Neural progenitor cell (in vitro differentiated cells): ENCODE measurements around the gene STRADA. TPM values are rescaled to one million over a fixed set of nuclear protein-coding genes. Genes with fewer than 3 reads are reported as not detected.

Experiments used
- DNase-seq: peaks from one replicate; pipeline ENCODE4 v3.0.0-alpha.2; 2016; ENCODE audit warnings: low spot score
- H2AFZ ChIP-seq: fragments of 200-600 bp; sonication (generic); replicated peaks from 2 replicates; pipeline ENCODE4 v1.6.1; 2016; ENCODE audit warnings: antibody characterized with exemption
- H3F3A ChIP-seq: fragments of 200-600 bp; sonication (generic); 2 replicates; pipeline ENCODE4 v1.6.1; 2016; ENCODE audit warnings: antibody characterized with exemption, low read depth
- H3K27ac ChIP-seq: fragments of 200-600 bp; sonication (generic); 2 replicates; pipeline ENCODE4 v1.5.1; 2016; ENCODE audit warnings: mild to moderate bottlenecking
- H3K27me3 ChIP-seq: fragments of 200-600 bp; sonication (generic); 2 replicates; pipeline ENCODE4 v1.6.1; 2016; ENCODE audit warnings: mild to moderate bottlenecking, moderate library complexity
- H3K36me3 ChIP-seq: fragments of 200-600 bp; sonication (generic); 2 replicates; pipeline ENCODE4 v1.5.1; 2016
- H3K4me1 ChIP-seq: fragments of 200-600 bp; sonication (generic); 2 replicates; pipeline ENCODE4 v1.6.1; 2016; ENCODE audit warnings: mixed run types
- H3K4me2 ChIP-seq: fragments of 200-600 bp; sonication (generic); 2 replicates; pipeline ENCODE4 v1.6.1; 2016
- H3K4me3 ChIP-seq: fragments of 200-600 bp; sonication (generic); 2 replicates; pipeline ENCODE4 v1.5.1; 2016
- H3K79me2 ChIP-seq: fragments of 200-600 bp; sonication (generic); 2 replicates; pipeline ENCODE4 v1.6.1; 2016; ENCODE audit warnings: low read depth
- H3K9ac ChIP-seq: fragments of 200-600 bp; sonication (generic); 2 replicates; pipeline ENCODE4 v1.6.1; 2016
- H3K9me3 ChIP-seq: fragments of 200-600 bp; sonication (generic); 2 replicates; pipeline ENCODE4 v1.5.1; 2016; ENCODE audit warnings: low read depth
- H4K20me1 ChIP-seq: fragments of 200-600 bp; sonication (generic); 2 replicates; pipeline ENCODE4 v1.6.1; 2016; ENCODE audit warnings: low read depth
- H3K27ac Mint-ChIP-seq: 3 replicates; pipeline ENCODE4 v1.8.0; 2021; ENCODE audit warnings: mixed read lengths
- H3K27me3 Mint-ChIP-seq: 2 replicates; pipeline ENCODE4 v1.8.0; 2022; ENCODE audit warnings: low read depth, mild to moderate bottlenecking, inconsistent platforms, moderate library complexity, mixed read lengths; ENCODE audit not compliant: insufficient read depth
- H3K36me3 Mint-ChIP-seq: 3 replicates; pipeline ENCODE4 v1.8.0; 2021; ENCODE audit warnings: mixed read lengths
- H3K4me1 Mint-ChIP-seq: 3 replicates; pipeline ENCODE4 v1.8.0; 2021; ENCODE audit warnings: mixed read lengths
- H3K4me3 Mint-ChIP-seq: 3 replicates; pipeline ENCODE4 v1.8.0; 2021; ENCODE audit warnings: mild to moderate bottlenecking, moderate library complexity, mixed read lengths
- H3K9me3 Mint-ChIP-seq: 3 replicates; pipeline ENCODE4 v1.8.0; 2020; ENCODE audit warnings: mixed read lengths
- EZH2 ChIP-seq: fragments of 200-600 bp; sonication (generic); IDR thresholded peaks from 2 replicates; pipeline ENCODE4 v1.6.1; 2017; ENCODE audit warnings: antibody characterized with exemption, mild to moderate bottlenecking, moderate library complexity
- EZH2phosphoT487 ChIP-seq: fragments of 200-600 bp; sonication (generic); IDR thresholded peaks from 2 replicates; pipeline ENCODE4 v1.6.1; 2017; ENCODE audit warnings: antibody characterized with exemption
- total RNA-seq: library from RNA; depleted of rRNA; stranded (reverse); fragments of >200 nt; gene quantifications from 2 replicates; pipeline ENCODE4 v1.2.3, GENCODE V29; 2015; ENCODE audit warnings: low replicate concordance
- TF ChIP-seq, protein P1 (sequence below): fragments of 200-600 bp; sonication (generic); IDR thresholded peaks from 2 replicates; pipeline ENCODE4 v1.5.1; 2017; ENCODE audit warnings: antibody characterized with exemption, mild to moderate bottlenecking

The STRADA gene
- total RNA-seq, 1 donor from 2014 or later, result 69.6 TPM

GRCh38 chr17:63764716-63765115 lies 23.1 kb upstream of the STRADA start:
- Mint-ChIP-seq H3K27ac (no peak overlapping the region), H3K4me1 (no peaks in the 10 kb centered on the region), H3K4me3 (no peak overlapping the region), H3K27me3 (no peaks in the 10 kb centered on the region), H3K36me3 (peaks cover 23% of the 10 kb centered on the region), H3K9me3 (no peaks in the 10 kb centered on the region)
- Histone ChIP-seq H3K36me3 (peaks cover 10% of the 10 kb centered on the region), H3K27ac (no peak overlapping the region), H3K4me3 (no peak overlapping the region), H2AFZ (no peak overlapping the region), H3K9me3 (no peaks in the 10 kb centered on the region), H3K4me2 (no peak overlapping the region), H3K4me1 (no peaks in the 10 kb centered on the region), H3K27me3 (no peaks in the 10 kb centered on the region), H3K79me2 (peaks cover 54% of the 10 kb centered on the region), H3K9ac (no peak overlapping the region), H4K20me1 (peaks cover 21% of the 10 kb centered on the region), H3F3A (no peaks in the 10 kb centered on the region)
- TF ChIP-seq EZH2 (no peak), EZH2phosphoT487 (no peak)
- TF ChIP-seq, protein P1, sequence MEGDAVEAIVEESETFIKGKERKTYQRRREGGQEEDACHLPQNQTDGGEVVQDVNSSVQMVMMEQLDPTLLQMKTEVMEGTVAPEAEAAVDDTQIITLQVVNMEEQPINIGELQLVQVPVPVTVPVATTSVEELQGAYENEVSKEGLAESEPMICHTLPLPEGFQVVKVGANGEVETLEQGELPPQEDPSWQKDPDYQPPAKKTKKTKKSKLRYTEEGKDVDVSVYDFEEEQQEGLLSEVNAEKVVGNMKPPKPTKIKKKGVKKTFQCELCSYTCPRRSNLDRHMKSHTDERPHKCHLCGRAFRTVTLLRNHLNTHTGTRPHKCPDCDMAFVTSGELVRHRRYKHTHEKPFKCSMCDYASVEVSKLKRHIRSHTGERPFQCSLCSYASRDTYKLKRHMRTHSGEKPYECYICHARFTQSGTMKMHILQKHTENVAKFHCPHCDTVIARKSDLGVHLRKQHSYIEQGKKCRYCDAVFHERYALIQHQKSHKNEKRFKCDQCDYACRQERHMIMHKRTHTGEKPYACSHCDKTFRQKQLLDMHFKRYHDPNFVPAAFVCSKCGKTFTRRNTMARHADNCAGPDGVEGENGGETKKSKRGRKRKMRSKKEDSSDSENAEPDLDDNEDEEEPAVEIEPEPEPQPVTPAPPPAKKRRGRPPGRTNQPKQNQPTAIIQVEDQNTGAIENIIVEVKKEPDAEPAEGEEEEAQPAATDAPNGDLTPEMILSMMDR, result no peak
- no peak for DNase-seq

GRCh38 chr17:63762161-63763078 lies 20.8 kb upstream of the STRADA start:
- Mint-ChIP-seq H3K27ac (no peak overlapping the region), H3K9me3 (no peaks in the 10 kb centered on the region), H3K36me3 (peaks cover 23% of the 10 kb centered on the region), H3K4me3 (no peak overlapping the region), H3K27me3 (no peaks in the 10 kb centered on the region), H3K4me1 (no peaks in the 10 kb centered on the region)
- Histone ChIP-seq H2AFZ (no peak overlapping the region), H4K20me1 (peaks cover 10% of the 10 kb centered on the region), H3K27ac (no peak overlapping the region), H3K9me3 (no peaks in the 10 kb centered on the region), H3K9ac (no peak overlapping the region), H3K79me2 (peaks cover 31% of the 10 kb centered on the region), H3K27me3 (no peaks in the 10 kb centered on the region), H3K36me3 (peaks cover 12% of the 10 kb centered on the region), H3K4me1 (no peaks in the 10 kb centered on the region), H3F3A (no peaks in the 10 kb centered on the region), H3K4me2 (no peak overlapping the region), H3K4me3 (no peak overlapping the region)
- TF ChIP-seq EZH2 (no peak), EZH2phosphoT487 (no peak)
- TF ChIP-seq, protein P1, result no peak
- DNase-seq, result no peak

GRCh38 chr17:63760771-63761539 lies 19.4 kb upstream of the STRADA start:
- no peak overlapping the region for H3K27ac Mint-ChIP-seq
- H3K27me3 Mint-ChIP-seq, result no peaks in the 10 kb centered on the region
- H3K36me3 ChIP-seq, result peaks cover 14% of the 10 kb centered on the region
- no peaks in the 10 kb centered on the region for H3K9me3 Mint-ChIP-seq
- H2AFZ ChIP-seq, result no peak overlapping the region
- no peaks in the 10 kb centered on the region for H3K4me1 ChIP-seq
- H3K9ac ChIP-seq, result no peak overlapping the region
- peaks cover 29% of the 10 kb centered on the region for H3K36me3 Mint-ChIP-seq
- no peak for DNase-seq
- H3K9me3 ChIP-seq, result no peaks in the 10 kb centered on the region
- no peak for TF ChIP-seq EZH2
- no peak for TF ChIP-seq EZH2phosphoT487
- TF ChIP-seq, protein P1, result no peak
- no peaks in the 10 kb centered on the region for H3K27me3 ChIP-seq
- H3K79me2 ChIP-seq, result peaks cover 17% of the 10 kb centered on the region
- H3K4me2 ChIP-seq, result no peak overlapping the region
- no peak overlapping the region for H3K4me3 ChIP-seq
- H3K4me1 Mint-ChIP-seq, result no peaks in the 10 kb centered on the region
- no peak overlapping the region for H3K27ac ChIP-seq
- H3F3A ChIP-seq, result no peaks in the 10 kb centered on the region
- peaks cover 1% of the 10 kb centered on the region for H4K20me1 ChIP-seq
- H3K4me3 Mint-ChIP-seq, result no peak overlapping the region
